ENCODE results near the gene PRKG1. TPM values are rescaled to one million over a fixed set of nuclear protein-coding genes. Genes with fewer than 3 reads are reported as not detected.
A peak's percentile ranks its signal among the peaks of the same experiment; 100 is the strongest.

PRKG1 gene
- total and polyA plus RNA-seq, 2 of the 4 experiments (the other 2 are of a cell fraction) = 3.5 to 18.3 TPM

- Histone ChIP-seq H3K79me1 (ENCODE audit: low read depth in 1 of 2, low read length in 2 of 2) (peaks cover 3 to 6% of the 10 kb centered on the region in 2 experiments; a peak in 3 of 4 replicates), H3K4me2 (ENCODE audit: low read depth, low read length) (no peak overlapping the region; the same call in 1 of the 2 replicates), H3K9me3 (ENCODE audit: control insufficient read depth, insufficient read depth, low read length) (no peaks in the 10 kb centered on the region), H3K9me1 (ENCODE audit: insufficient read depth, low read length) (0 out of 2 replicates have a peak, but pooled peaks cover 2% of the 10 kb centered on the region), H2BK15ac (ENCODE audit: low read depth, low read length) (no peak overlapping the region), H4K5ac (ENCODE audit: low read depth, low read length) (no peak overlapping the region), H3K14ac (replicated peaks; ENCODE audit: low read depth, low read length) (no peak overlapping the region), H2AFZ (replicated peaks; ENCODE audit: low read length, poor library complexity) (no peak overlapping the region), H3K18ac (ENCODE audit: low read depth, low read length) (no peak overlapping the region), H3K9ac (ENCODE audit: low read depth, low read length) (no peak overlapping the region), H3K4ac (ENCODE audit: low read depth, low read length) (no peak overlapping the region), H2AK5ac (ENCODE audit: low read depth, low read length) (no peak overlapping the region), H2BK120ac (ENCODE audit: low read depth, low read length) (no peak overlapping the region), H4K20me1 (ENCODE audit: insufficient read depth, low read length) (no peaks in the 10 kb centered on the region), H3K56ac (ENCODE audit: extremely low read depth, insufficient read depth, low read length) (no peak overlapping the region), H2AK9ac (replicated peaks; ENCODE audit: low read depth, low read length, poor library complexity) (no peak overlapping the region), H3K27ac (ENCODE audit: insufficient read depth, low read length) (no peak overlapping the region), H4K8ac (ENCODE audit: low read depth in 2 of 2, low read length in 2 of 2) (no peak overlapping the region), H2BK20ac (ENCODE audit: low read depth, low read length) (no peak overlapping the region), H2BK5ac (ENCODE audit: low read depth, low read length, poor library complexity, severe bottlenecking) (no peak overlapping the region), H3K27me3 (ENCODE audit: control insufficient read depth, insufficient read depth, low read length) (no peaks in the 10 kb centered on the region), H3K4me1 (ENCODE audit: control insufficient read depth, insufficient read depth, low read length) (peaks cover 3% of the 10 kb centered on the region; the same call in 1 of the 2 replicates), H4K91ac (ENCODE audit: insufficient read depth, low read depth, low read length) (no peak overlapping the region), H3K23ac (ENCODE audit: low read depth, low read length) (no peak overlapping the region), H3K36me3 (ENCODE audit: control insufficient read depth, insufficient read depth, low read length) (no peaks in the 10 kb centered on the region), H3K4me3 (ENCODE audit: insufficient read depth, low read depth, low read length) (no peak overlapping the region)
- DNase-seq (peak; percentile 11), ATAC-seq (ENCODE audit: low read depth) (peak; percentile 67)
- ChIA-PET CTCF (interaction anchor here (1.2 kb wide), 1 partner anchor 9 kb away, joined by 3 read pairs; no protein-coding TSS in a partner anchor), POLR2A (ENCODE audit: unreplicated experiment) (interaction anchor here (0.6 kb wide), 1 partner anchor 137 kb away, joined by 12 read pairs; no protein-coding TSS in a partner anchor)
- no CpG with 5 or more reads among the region's 1 CpG for WGBS, 2 experiments (ENCODE audit: extremely low coverage in 2 of 2, insufficient read length in 1 of 2)
- no TSS peak for BruUV-seq (replicated peaks)
- TF ChIP-seq NFE2L2 (IDR thresholded peaks at IDR 0.05; ENCODE audit: low read depth, low read length) = no peak
- TF ChIP-seq POLR2A (IDR thresholded peaks at IDR 0.05; ENCODE audit: low read depth, low read length) = no peak
- TF ChIP-seq MAFK (IDR thresholded peaks at IDR 0.05; ENCODE audit: low read depth, low read length) = no peak
- TF ChIP-seq BHLHE40 (IDR thresholded peaks at IDR 0.05; ENCODE audit: low read depth, low read length) = no peak
- TF ChIP-seq CEBPB (IDR thresholded peaks at IDR 0.05; ENCODE audit: low read depth, low read length) = no peak
- no peak for TF ChIP-seq SMC3 (IDR thresholded peaks at IDR 0.05; ENCODE audit: low read depth, low read length)
- no peak for TF ChIP-seq RFX5 (IDR thresholded peaks at IDR 0.05; ENCODE audit: low read depth, low read length)
- no peak for TF ChIP-seq USF2 (IDR thresholded peaks at IDR 0.05; ENCODE audit: low read depth, low read length)
- no peak for TF ChIP-seq RCOR1 (IDR thresholded peaks at IDR 0.05; ENCODE audit: insufficient replicate concordance, low read length)
- intact Hi-C loops (cut with micrococcal nuclease) (no loop called here), dilution Hi-C loops (cut with HindIII; ENCODE audit: low sequenced_read_pairs, unreplicated experiment) (no loop called here), in situ Hi-C loops (cut with MboI; ENCODE audit: low sequenced_read_pairs) (no loop called here)
Measured at GRCh38 chr10:51502124-51502523, 427.8 kb downstream of the PRKG1 start.
